HCT116 (cell line): Measurements from ENCODE around the gene NGRN. TPM values are rescaled to one million over a fixed set of nuclear protein-coding genes. Genes with fewer than 3 reads are reported as not detected.

Experiments used
- ATAC-seq: fragments of 200-7000 bp; cut with Tn5 transposase; 2 replicates; pipeline ENCODE4 v1.9.1; 2020; ENCODE audit warnings: mild to moderate bottlenecking, moderate library complexity
- Bru-seq: library from RNA; stranded (reverse); fragments of 400-500 nt; gene quantifications from one replicate; lab custom pipeline; 2021; lab: Mats Ljungman, UMichigan
- BruChase-seq, 2 experiments: library from RNA; stranded (reverse); fragments of 400-500 nt; gene quantifications; one replicate each; lab custom pipeline; 2021; lab: Mats Ljungman, UMichigan
- BruUV-seq: library from RNA; stranded (reverse); fragments of 400-500 nt; replicated peaks from 2 replicates; lab custom pipeline; 2021; lab: Mats Ljungman, UMichigan
- CTCF ChIA-PET: fragments of 300-600 bp; sonication (Branson Sonifier 250); formaldehyde crosslinking; loops from one replicate; lab custom pipeline; 2021; ENCODE audit warnings: antibody characterized with exemption; lab: Charles Lee
- POLR2A ChIA-PET: fragments of 300-600, 350-600 bp; sonication (Branson Sonifier 250); formaldehyde crosslinking; loops from one replicate; lab custom pipeline; 2021; ENCODE audit warnings: antibody characterized with exemption; lab: Charles Lee
- RAD21 ChIA-PET, 2 experiments: fragments of 300-600 bp; sonication (Branson Sonifier 250); formaldehyde crosslinking; loops; one replicate each; lab custom pipeline; 2023; ENCODE audit warnings: low total read pairs in 2 of 2; ENCODE audit not compliant: uncharacterized antibody in 2 of 2, unreplicated experiment in 2 of 2, low non-redundant PET in 1 of 2; lab: Charles Lee
- DNase-seq: peaks from one replicate; pipeline ENCODE4 v3.0.0-alpha.2; 2010; ENCODE audit warnings: low read depth, low spot score
- H2AFZ ChIP-seq: fragments of 200-600 bp; shearing (Covaris generic), sonication (generic); 2 replicates; pipeline ENCODE4 v1.6.1; 2017; ENCODE audit warnings: low read depth, mixed run types, mixed read lengths, antibody characterized with exemption, low read length; ENCODE audit not compliant: poor library complexity, severe bottlenecking
- H3K27ac ChIP-seq: 2 replicates; pipeline ENCODE4 v1.5.1; 2012; ENCODE audit warnings: low read depth, low read length
- H3K27me3 ChIP-seq: fragments of 200-600 bp; sonication (generic); 2 replicates; pipeline ENCODE4 v1.6.1; 2016; ENCODE audit warnings: mixed run types, low read length, mixed read lengths; ENCODE audit not compliant: insufficient read depth
- H3K36me3 ChIP-seq, 2 experiments: fragments of 200-500 bp in 1 of 2; fragments of 200-600 bp in 1 of 2; sonication (Bioruptor generic) in 1 of 2; sonication (generic) in 1 of 2; 2 replicates each; pipeline versions ENCODE4 v1.5.1 to v1.6.1; 2014 to 2016; ENCODE audit warnings: low read length in 2 of 2, inconsistent platforms in 1 of 2, mixed read lengths in 1 of 2, mixed run types in 1 of 2; ENCODE audit not compliant: insufficient read depth in 2 of 2, control insufficient read depth in 1 of 2
- H3K4me1 ChIP-seq, 2 experiments: fragments of 200-600 bp in 1 of 2; sonication (generic) in 1 of 2; 2 replicates each; pipeline versions ENCODE4 v1.5.1 to v1.6.1; 2012 to 2017; ENCODE audit warnings: low read length in 2 of 2, inconsistent platforms in 1 of 2, mild to moderate bottlenecking in 1 of 2, mixed read lengths in 1 of 2, mixed run types in 1 of 2, moderate library complexity in 1 of 2; ENCODE audit not compliant: insufficient read depth in 2 of 2, control insufficient read depth in 1 of 2
- H3K4me2 ChIP-seq: fragments of 200-600 bp; sonication (generic); 2 replicates; pipeline ENCODE4 v1.6.1; 2017; ENCODE audit warnings: mixed run types, low read length, mixed read lengths
- H3K4me3 ChIP-seq, 2 experiments: fragments of 200-600 bp in 1 of 2; sonication (generic) in 1 of 2; replicated peaks in 1 of 2; 2 replicates each; pipeline ENCODE4 v1.5.1; 2011 to 2016; ENCODE audit warnings: low read length in 2 of 2, control low read depth in 1 of 2, low read depth in 1 of 2, mild to moderate bottlenecking in 1 of 2, mixed read lengths in 1 of 2, mixed run types in 1 of 2
- H3K79me2 ChIP-seq: fragments of 200-600 bp; sonication (generic); 2 replicates; pipeline ENCODE4 v1.6.1; 2017; ENCODE audit warnings: mild to moderate bottlenecking, mixed run types, low read length, moderate library complexity, mixed read lengths; ENCODE audit not compliant: insufficient read depth
- H3K9ac ChIP-seq: fragments of 200-600 bp; sonication (generic); 2 replicates; pipeline ENCODE4 v1.6.1; 2016; ENCODE audit warnings: low read length, mixed read lengths
- H3K9me2 ChIP-seq: fragments of 200-600 bp; sonication (generic), shearing (Covaris generic); 2 replicates; pipeline ENCODE4 v1.6.1; 2017; ENCODE audit warnings: mixed run types, mild to moderate bottlenecking, moderate library complexity; ENCODE audit not compliant: insufficient read depth
- H3K9me3 ChIP-seq, 2 experiments: fragments of 200-500 bp in 1 of 2; fragments of 200-600 bp in 1 of 2; sonication (Bioruptor generic) in 1 of 2; sonication (generic) in 1 of 2; 2 replicates each; pipeline ENCODE4 v1.6.1; 2014 to 2017; ENCODE audit warnings: low read length in 2 of 2, mixed read lengths in 2 of 2, inconsistent platforms in 1 of 2, low read depth in 1 of 2, mild to moderate bottlenecking in 1 of 2, mixed run types in 1 of 2, moderate library complexity in 1 of 2; ENCODE audit not compliant: control insufficient read depth in 1 of 2, insufficient read depth in 1 of 2
- H4K20me1 ChIP-seq: fragments of 200-600 bp; sonication (generic), shearing (Covaris generic); 2 replicates; pipeline ENCODE4 v1.6.1; 2017; ENCODE audit warnings: mixed run types, mild to moderate bottlenecking, moderate library complexity; ENCODE audit not compliant: insufficient read depth
- CBX3 ChIP-seq: IDR thresholded peaks from 2 replicates; pipeline ENCODE4 v1.6.1; 2012; ENCODE audit warnings: low read depth
- CEBPB ChIP-seq: IDR thresholded peaks from 2 replicates; pipeline ENCODE4 v1.6.1; 2012; ENCODE audit warnings: low read depth
- CTCF ChIP-seq, 3 experiments: fragments of 200-600 bp in 1 of 3; sonication (generic) in 1 of 3; IDR thresholded peaks in 2 of 3; conservative IDR thresholded peaks in 1 of 3; 2 replicates each; pipeline ENCODE4 v1.5.1; 2012 to 2017; ENCODE audit warnings: low read depth in 2 of 3, low read length in 2 of 3, antibody characterized with exemption in 1 of 3, borderline replicate concordance in 1 of 3, control low read depth in 1 of 3, mild to moderate bottlenecking in 1 of 3, mixed read lengths in 1 of 3, mixed run types in 1 of 3, moderate library complexity in 1 of 3; ENCODE audit not compliant: insufficient read depth in 1 of 3
- EGR1 ChIP-seq: IDR thresholded peaks from 2 replicates; pipeline ENCODE4 v1.6.1; 2012; ENCODE audit warnings: low read depth
- ELF1 ChIP-seq: IDR thresholded peaks from 2 replicates; pipeline ENCODE4 v1.6.1; 2012; ENCODE audit warnings: low read depth, borderline replicate concordance
- EZH2 ChIP-seq: fragments of 200-600 bp; sonication (generic); IDR thresholded peaks from 2 replicates; pipeline ENCODE4 v1.6.1; 2017; ENCODE audit warnings: antibody characterized with exemption, mixed run types
- EZH2phosphoT487 ChIP-seq: fragments of 200-600 bp; IDR thresholded peaks from 2 replicates; pipeline ENCODE4 v1.6.1; 2018; ENCODE audit warnings: antibody characterized with exemption, borderline replicate concordance
- FOSL1 ChIP-seq: IDR thresholded peaks from 2 replicates; pipeline ENCODE4 v1.6.1; 2012; ENCODE audit warnings: low read depth
- JUND ChIP-seq: IDR thresholded peaks from 2 replicates; pipeline ENCODE4 v1.6.1; 2012
- MAX ChIP-seq: IDR thresholded peaks from 2 replicates; pipeline ENCODE4 v1.6.1; 2012
- POLR2A ChIP-seq: IDR thresholded peaks from 2 replicates; pipeline ENCODE4 v1.7.0; 2011; ENCODE audit warnings: borderline replicate concordance; ENCODE audit not compliant: insufficient read depth, insufficient read length; ENCODE audit errors: extremely low read depth
- POLR2AphosphoS5 ChIP-seq: IDR thresholded peaks from 2 replicates; pipeline ENCODE4 v1.6.1; 2011; ENCODE audit warnings: mild to moderate bottlenecking, low read depth, low read length, moderate library complexity
- RAD21 ChIP-seq: IDR thresholded peaks from 2 replicates; pipeline ENCODE4 v1.6.1; 2012; ENCODE audit warnings: low read depth, mild to moderate bottlenecking
- SIN3A ChIP-seq: IDR thresholded peaks from 2 replicates; pipeline ENCODE4 v1.6.1; 2012; ENCODE audit warnings: low read depth
- SP1 ChIP-seq: IDR thresholded peaks from 2 replicates; pipeline ENCODE4 v1.6.1; 2012; ENCODE audit warnings: low read depth
- TCF7L2 ChIP-seq: IDR thresholded peaks from 2 replicates; pipeline ENCODE4 v1.7.0; 2011; ENCODE audit warnings: borderline replicate concordance, inconsistent platforms; ENCODE audit not compliant: insufficient read depth, insufficient read length; ENCODE audit errors: extremely low read depth
- YY1 ChIP-seq: IDR thresholded peaks from 2 replicates; pipeline ENCODE4 v1.6.1; 2011; ENCODE audit warnings: low read length, low read depth, moderate library complexity, mild to moderate bottlenecking; ENCODE audit not compliant: insufficient replicate concordance; ENCODE audit errors: extremely low read depth
- ZBTB33 ChIP-seq: IDR thresholded peaks from 2 replicates; pipeline ENCODE4 v1.6.1; 2011; ENCODE audit warnings: mild to moderate bottlenecking, low read length, moderate library complexity; ENCODE audit not compliant: insufficient replicate concordance; ENCODE audit errors: extremely low read depth
- ZFX ChIP-seq: fragments of 450-650 bp; IDR thresholded peaks from 2 replicates; pipeline ENCODE4 v1.6.1; 2017
- ZNF274 ChIP-seq: fragments of 200-500 bp; sonication (Bioruptor generic); IDR thresholded peaks from 2 replicates; pipeline ENCODE4 v1.6.1; 2014; ENCODE audit warnings: mild to moderate bottlenecking, low read depth, low read length, inconsistent platforms
- intact Hi-C: fragments of 100-400 bp; cut with micrococcal nuclease; formaldehyde crosslinking; loops from 2 replicates; pipeline ENCODE4 v1.10.0; 2022
- long read RNA-seq: library from polyadenylated mRNA; unstranded; transcript quantifications from one replicate; pipeline ENCODE4 v2.0.0, GENCODE V29; 2021; ENCODE audit not compliant: unreplicated experiment
- polyA plus RNA-seq: library from polyadenylated mRNA; unstranded; fragments of >200 nt; gene quantifications from 2 replicates; pipeline ENCODE4 v1.2.1, GENCODE V29; 2012; ENCODE audit warnings: missing spikeins
- total RNA-seq: library from RNA; stranded (reverse); gene quantifications from one replicate; pipeline ENCODE4 v1.2.1, GENCODE V29; 2021; ENCODE audit not compliant: unreplicated experiment

The NGRN gene
- total RNA-seq (72.7 TPM), Bru-seq, nascent RNA (percentile 74 among the genes with signal in this experiment), BruChase-seq, experiment 1, labeled RNA remaining after a 6-hour chase (percentile 95 among the genes with signal in this experiment), BruChase-seq, experiment 2, labeled RNA remaining after a 2-hour chase (percentile 90 among the genes with signal in this experiment)
- 45.2 and 52.8 TPM in 2 replicates for polyA plus RNA-seq
- long read RNA-seq, full-length matches to known transcripts: 216 of 218 reads
- long read RNA-seq, partial matches to known transcripts: 0 of 218 reads
- long read RNA-seq, other reads (novel, unspliced or antisense): 2 of 218 reads

GRCh38 chr15:90265271-90266060 is at the start of gene NGRN:
NGRN (plus strand) TSS chr15:90265672; CDS start chr15:90265713, 41 bp downstream.
- peaks cover 58% of the 10 kb centered on the region for H3K79me2 ChIP-seq
- H2AFZ ChIP-seq: peak within 1 kb of the TSS; percentile 63
- ChIA-PET POLR2A (interaction anchor here (0.7 kb wide), 2 partner anchors 15 to 561 kb away, joined by 4 read pairs; no protein-coding TSS in a partner anchor), RAD21 (no interaction called here), CTCF (no interaction called here)
- intact Hi-C loops: no loop called here
- peak within 1 kb of the TSS; percentile 74 to 96 for H3K4me3 ChIP-seq
- no TSS peak for BruUV-seq
- H3K4me2 ChIP-seq: peak within 1 kb of the TSS; percentile 94
- H3K27ac ChIP-seq: peak within 1 kb of the TSS; percentile 78
- DNase-seq (peak; percentile 81), ATAC-seq (peak; percentile 86)
- peak within 1 kb of the TSS; percentile 77 for H3K9ac ChIP-seq
- H3K9me2 ChIP-seq: no peaks in the 10 kb centered on the region
- H3K4me1 ChIP-seq: peaks cover 16 to 45% of the 10 kb centered on the region in 2 experiments
- H3K27me3 ChIP-seq: no peaks in the 10 kb centered on the region
- H3K9me3 ChIP-seq: no peaks in the 10 kb centered on the region
- H3K36me3 ChIP-seq: peaks cover 10 to 23% of the 10 kb centered on the region in 2 experiments
- no peaks in the 10 kb centered on the region for H4K20me1 ChIP-seq
- TF ChIP-seq POLR2A (peak; percentile 79), JUND (no peak), SP1 (peak; percentile 55), MAX (peak; percentile 87), EGR1 (no peak), ZFX (peak; percentile 95), TCF7L2 (peak; percentile 42), ELF1 (no peak; the same call in 1 of the 2 replicates), SIN3A (peak; percentile 91), CEBPB (no peak), CBX3 (no peak), POLR2AphosphoS5 (peak; percentile 98), EZH2 (no peak), FOSL1 (no peak), YY1 (peak; percentile 83), RAD21 (no peak), ZNF274 (no peak), EZH2phosphoT487 (no peak), CTCF (IDR thresholded peaks at IDR 0.05 in 2 of 3, conservative IDR thresholded peaks at IDR 0.05 in 1 of 3; ENCODE audit: borderline replicate concordance in 1 of 3, insufficient read depth in 1 of 3, low read depth in 2 of 3, low read length in 2 of 3) (no peak), ZBTB33 (peak; percentile 33)
